GM23248 (cell line): ENCODE measurements around the gene PLK5. TPM values are rescaled to one million over a fixed set of nuclear protein-coding genes. Genes with fewer than 3 reads are reported as not detected.

ENCODE experiments used
- DNase-seq: peaks from one replicate; pipeline ENCODE4 v3.0.0-alpha.2; 2015
- H2AFZ ChIP-seq: fragments of 200-600 bp; sonication (generic); 2 replicates; pipeline ENCODE4 v1.6.1; 2016; ENCODE audit warnings: antibody characterized with exemption
- H3F3A ChIP-seq: fragments of 200-600 bp; sonication (generic); 2 replicates; pipeline ENCODE4 v1.6.1; 2016; ENCODE audit warnings: mild to moderate bottlenecking, antibody characterized with exemption, mixed run types; ENCODE audit not compliant: insufficient read depth
- H3K27ac ChIP-seq: fragments of 200-600 bp; sonication (generic); 2 replicates; pipeline ENCODE4 v1.5.1; 2016; ENCODE audit warnings: mild to moderate bottlenecking
- H3K27me3 ChIP-seq: fragments of 200-600 bp; sonication (generic); replicated peaks from 2 replicates; pipeline ENCODE4 v1.6.1; 2016; ENCODE audit warnings: mild to moderate bottlenecking; ENCODE audit not compliant: insufficient read depth
- H3K36me3 ChIP-seq: fragments of 200-600 bp; sonication (generic); 2 replicates; pipeline ENCODE4 v1.6.1; 2016; ENCODE audit warnings: low read depth, mild to moderate bottlenecking
- H3K4me1 ChIP-seq: fragments of 200-600 bp; sonication (generic); 2 replicates; pipeline ENCODE4 v1.6.1; 2016; ENCODE audit warnings: mild to moderate bottlenecking; ENCODE audit not compliant: insufficient read depth
- H3K4me2 ChIP-seq: fragments of 200-600 bp; sonication (generic); one replicate; pipeline ENCODE4 v1.6.1; 2016; ENCODE audit warnings: mild to moderate bottlenecking; ENCODE audit not compliant: unreplicated experiment
- H3K4me3 ChIP-seq: fragments of 200-600 bp; sonication (generic); 2 replicates; pipeline ENCODE4 v1.5.1; 2016; ENCODE audit warnings: mild to moderate bottlenecking
- H3K79me2 ChIP-seq: fragments of 200-600 bp; sonication (generic); 2 replicates; pipeline ENCODE4 v1.6.1; 2016; ENCODE audit warnings: mild to moderate bottlenecking; ENCODE audit not compliant: insufficient read depth
- H3K9ac ChIP-seq: fragments of 200-600 bp; sonication (generic); 2 replicates; pipeline ENCODE4 v1.6.1; 2016; ENCODE audit warnings: mild to moderate bottlenecking
- H3K9me2 ChIP-seq: fragments of 200-600 bp; sonication (generic); 2 replicates; pipeline ENCODE4 v1.6.1; 2016; ENCODE audit warnings: mixed run types, mild to moderate bottlenecking, moderate library complexity; ENCODE audit not compliant: insufficient read depth
- H3K9me3 ChIP-seq: fragments of 200-600 bp; sonication (generic); one replicate; pipeline ENCODE4 v1.6.1; 2017; ENCODE audit warnings: low read depth
- H4K20me1 ChIP-seq: fragments of 200-600 bp; sonication (generic); 2 replicates; pipeline ENCODE4 v1.6.0; 2016; ENCODE audit not compliant: insufficient read depth
- EZH2 ChIP-seq: fragments of 200-600 bp; sonication (generic); IDR thresholded peaks from 2 replicates; pipeline ENCODE4 v1.6.1; 2018; ENCODE audit warnings: antibody characterized with exemption, mild to moderate bottlenecking; ENCODE audit not compliant: insufficient read depth, poor library complexity, severe bottlenecking
- EZH2phosphoT487 ChIP-seq: fragments of 200-600 bp; sonication (generic); IDR thresholded peaks from 2 replicates; pipeline ENCODE4 v1.6.1; 2018; ENCODE audit warnings: antibody characterized with exemption, moderate library complexity, mild to moderate bottlenecking, low read depth; ENCODE audit not compliant: insufficient read depth
- WGBS, 2 experiments: methylation state at CpG; one replicate each; pipeline ENCODE4 v1.1.6; 2015 to 2017; ENCODE audit warnings: low lambda C conversion rate in 2 of 2, low coverage in 1 of 2; ENCODE audit errors: missing lambda C conversion rate in 2 of 2; 5-methylcytosine and 5-hydroxymethylcytosine counted together
- in situ Hi-C: fragments of 300-500 bp; cut with MboI; formaldehyde crosslinking; loops from 2 replicates; pipeline ENCODE4 v1.15.0; 2020
- polyA plus RNA-seq: library from polyadenylated mRNA; unstranded; fragments of >200 nt; fragmentation: Nextera tagmentation; extraction: Ambion mirVana; gene quantifications from 2 replicates; pipeline ENCODE4 v1.2.1, GENCODE V29; 2016
- total RNA-seq: library from RNA; depleted of rRNA; stranded (reverse); fragments of >200 nt; shearing (Covaris generic); gene quantifications from 2 replicates; pipeline ENCODE4 v1.2.3, GENCODE V29; 2014

Gene PLK5
- total and polyA plus RNA-seq, 2 experiments from 2014 or later: not detected

DNA sequence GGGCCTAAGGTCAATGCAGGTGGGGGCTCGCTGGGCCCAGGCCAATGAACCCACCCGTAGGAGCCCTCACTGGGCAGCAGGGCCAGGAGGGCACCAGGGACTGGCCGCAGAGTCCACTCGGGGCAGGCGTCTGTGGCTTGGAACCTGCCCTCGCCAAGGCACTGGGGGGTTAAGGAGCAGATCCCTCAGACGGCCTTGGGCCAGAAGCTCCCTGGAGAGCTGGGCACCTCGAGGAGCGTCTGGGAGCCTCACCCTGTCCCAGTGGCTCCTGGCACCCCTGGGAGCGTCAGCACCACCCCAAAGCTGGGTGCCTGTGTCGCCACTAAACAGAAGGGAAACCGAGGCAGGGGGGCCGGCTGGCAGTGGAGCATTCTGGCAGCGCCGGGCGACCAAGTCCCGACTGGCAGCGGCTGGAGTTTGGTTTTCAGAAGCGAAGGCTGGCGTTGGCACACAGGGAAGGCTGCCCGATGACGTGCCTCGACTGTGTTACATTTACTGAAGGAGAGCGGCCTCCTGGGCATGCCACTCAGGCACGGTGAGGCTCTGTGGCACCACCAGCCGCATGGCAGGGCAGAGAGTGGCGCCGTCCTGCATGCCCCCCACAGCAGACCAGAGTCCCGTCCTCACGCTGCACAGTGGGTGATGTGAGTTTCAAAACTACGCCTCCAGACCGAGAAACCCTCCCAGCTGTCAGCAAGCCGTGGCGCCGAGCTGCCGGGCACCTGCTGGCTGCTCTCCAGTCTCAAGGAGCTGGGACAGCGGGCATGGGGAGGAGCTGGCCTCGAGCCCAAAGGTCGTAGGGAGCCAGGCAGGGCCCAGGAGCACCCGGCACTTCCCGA, 53.4 kb downstream of the PLK5 start:
- Histone ChIP-seq H2AFZ (no peak overlapping the region), H3K27ac (no peak overlapping the region), H3K4me3 (no peak overlapping the region), H3K9ac (no peak overlapping the region), H3K4me1 (no peaks in the 10 kb centered on the region), H4K20me1 (no peaks in the 10 kb centered on the region), H3K9me2 (no peaks in the 10 kb centered on the region), H3F3A (no peaks in the 10 kb centered on the region), H3K4me2 (no peak overlapping the region), H3K36me3 (no peaks in the 10 kb centered on the region), H3K27me3 (no peaks in the 10 kb centered on the region), H3K9me3 (no peaks in the 10 kb centered on the region), H3K79me2 (no peaks in the 10 kb centered on the region)
- DNase-seq: no peak
- in situ Hi-C loops: no loop called here
- WGBS, 2 experiments: 83 to 84% methylated on average over 40 of the region's 41 CpGs
- TF ChIP-seq EZH2: no peak

DNA sequence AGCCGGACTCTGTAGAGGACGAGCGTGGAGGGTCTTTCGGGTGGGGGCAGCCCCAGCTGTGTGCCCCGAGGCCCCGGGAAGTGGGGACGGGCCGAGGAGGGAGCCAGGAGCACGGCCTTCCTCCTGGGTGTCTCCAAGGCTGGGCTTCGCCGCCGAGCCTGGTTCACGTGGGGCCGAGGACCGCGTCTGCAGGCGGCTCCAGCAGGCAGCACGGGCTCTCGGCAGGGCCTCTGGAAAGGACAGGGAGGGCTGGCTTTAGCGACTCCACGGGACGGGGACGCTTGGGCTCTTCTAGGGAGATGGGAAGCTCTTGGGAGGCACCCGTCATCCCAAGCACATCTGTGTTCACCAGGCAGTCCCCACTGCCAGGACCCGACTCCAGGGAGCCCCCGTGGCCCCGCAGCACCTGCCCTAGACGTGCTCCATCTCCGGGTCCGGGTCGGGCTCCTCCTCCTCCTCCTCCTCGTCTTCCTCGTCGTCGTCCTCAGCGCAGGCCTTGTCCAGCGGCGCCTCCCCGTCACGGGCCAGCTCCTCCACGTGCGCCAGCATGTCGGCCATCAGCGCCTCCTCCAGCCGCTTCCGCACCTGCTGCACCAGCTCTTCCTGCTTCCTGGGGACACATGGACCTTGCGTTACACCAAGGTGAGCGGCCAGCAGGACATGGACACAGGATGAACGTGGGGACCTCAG, 54.2 kb downstream of the PLK5 start:
- 93 to 94% methylated on average over 39 of the region's 49 CpGs for WGBS, 2 experiments
- DNase-seq: no peak
- no peak overlapping the region for H3K9ac ChIP-seq
- H3K9me3 ChIP-seq: no peaks in the 10 kb centered on the region
- 0 out of 2 replicates have a peak, but pooled peaks cover 6% of the 10 kb centered on the region for H3K79me2 ChIP-seq
- H3K27ac ChIP-seq: no peak overlapping the region
- H3K4me2 ChIP-seq: no peak overlapping the region
- H3F3A ChIP-seq: no peaks in the 10 kb centered on the region
- in situ Hi-C loops: no loop called here
- no peaks in the 10 kb centered on the region for H3K36me3 ChIP-seq
- H4K20me1 ChIP-seq: no peaks in the 10 kb centered on the region
- no peak overlapping the region for H3K4me3 ChIP-seq
- H3K9me2 ChIP-seq: no peaks in the 10 kb centered on the region
- no peaks in the 10 kb centered on the region for H3K27me3 ChIP-seq
- TF ChIP-seq EZH2phosphoT487 (no peak), EZH2 (no peak)
- H3K4me1 ChIP-seq: no peaks in the 10 kb centered on the region
- no peak overlapping the region for H2AFZ ChIP-seq

DNA sequence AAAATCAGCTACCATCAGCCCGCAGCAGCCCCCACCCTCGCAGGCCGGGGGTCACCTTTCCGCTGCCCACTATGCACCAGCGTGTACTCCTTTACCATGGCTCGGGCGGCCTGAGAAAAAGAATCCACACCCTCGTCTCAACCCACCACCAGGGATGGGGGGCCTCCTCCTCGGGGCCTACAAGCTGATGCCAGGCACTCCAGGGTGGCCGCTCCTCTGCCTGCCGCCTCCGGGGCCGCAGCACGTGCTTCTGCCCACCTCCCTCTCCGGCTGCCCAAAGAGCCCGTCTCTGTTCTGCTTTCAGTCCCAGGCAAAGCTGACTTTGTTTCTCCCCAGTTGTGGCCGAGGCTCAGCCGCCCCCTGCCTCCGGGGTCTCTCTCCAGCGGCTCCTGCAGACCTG, 55.3 kb downstream of the PLK5 start:
- Histone ChIP-seq H3K4me3 (no peak overlapping the region), H3K4me1 (no peaks in the 10 kb centered on the region), H3F3A (no peaks in the 10 kb centered on the region), H3K9me3 (no peaks in the 10 kb centered on the region), H3K4me2 (no peak overlapping the region), H2AFZ (no peak overlapping the region), H3K36me3 (peaks cover 4% of the 10 kb centered on the region), H3K79me2 (peaks cover 16% of the 10 kb centered on the region; the same call in 1 of the 2 replicates), H3K9me2 (no peaks in the 10 kb centered on the region), H3K27me3 (no peaks in the 10 kb centered on the region), H4K20me1 (no peaks in the 10 kb centered on the region), H3K9ac (no peak overlapping the region), H3K27ac (no peak overlapping the region)
- TF ChIP-seq EZH2: no peak
- no peak for TF ChIP-seq EZH2phosphoT487
- DNase-seq: no peak
- in situ Hi-C loops: no loop called here
- WGBS, 2 experiments: 90 to 96% methylated on average over 19 to 20 of the region's 20 CpGs

DNA sequence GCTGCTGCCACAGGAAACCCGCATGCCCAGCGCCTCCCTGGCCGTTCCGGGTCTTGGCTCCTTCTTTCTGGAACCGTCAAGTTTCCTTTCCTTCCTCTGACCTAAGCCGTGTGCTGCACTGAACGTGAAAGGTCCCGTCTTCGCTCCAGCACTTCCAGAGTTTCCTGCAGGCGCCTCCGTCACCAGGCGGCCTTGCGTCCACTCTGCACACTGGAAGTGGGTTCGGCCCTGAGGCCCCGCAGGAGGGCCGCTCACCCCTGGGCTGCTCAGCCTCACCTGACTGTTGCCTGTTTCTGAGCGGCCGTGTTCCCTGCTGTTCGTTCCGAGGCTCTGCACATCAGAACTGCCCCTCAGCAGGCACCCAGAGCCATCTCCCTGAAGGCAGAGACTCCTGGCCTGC, 56.5 kb downstream of the PLK5 start:
- no peaks in the 10 kb centered on the region for H3K9me3 ChIP-seq
- H3K4me3 ChIP-seq: no peak overlapping the region
- WGBS, 2 experiments: 87 to 92% methylated on average over 20 of the region's 20 CpGs
- no peaks in the 10 kb centered on the region for H4K20me1 ChIP-seq
- no peak overlapping the region for H2AFZ ChIP-seq
- H3K27ac ChIP-seq: no peak overlapping the region
- no peaks in the 10 kb centered on the region for H3K27me3 ChIP-seq
- H3F3A ChIP-seq: no peaks in the 10 kb centered on the region
- in situ Hi-C loops: no loop called here
- no peak overlapping the region for H3K9ac ChIP-seq
- no peak for DNase-seq
- H3K4me2 ChIP-seq: no peak overlapping the region
- no peaks in the 10 kb centered on the region for H3K4me1 ChIP-seq
- H3K36me3 ChIP-seq: peaks cover 5% of the 10 kb centered on the region
- H3K9me2 ChIP-seq: no peaks in the 10 kb centered on the region
- TF ChIP-seq EZH2: no peak
- no peak for TF ChIP-seq EZH2phosphoT487
- peaks cover 25% of the 10 kb centered on the region for H3K79me2 ChIP-seq
